Urothelium cell line (cell line): ENCODE results near the gene ZZZ3.
"Not testable (repeated sequence)": the region's sequence is repeated elsewhere in the genome, so short reads cannot be mapped to it uniquely, and the experiment has no call there.

Experiments used
- DNase-seq: peaks from one replicate; pipeline ENCODE4 v3.0.0; 2011; ENCODE audit warnings: low spot score, mixed read lengths
- FAIRE-seq: peaks from 2 replicates; lab custom pipeline; 2011; peaks lifted over from hg19 to GRCh38; lab: Jason Lieb, UNC

ZZZ3 gene

GRCh38 chr1:77682460-77683159, at the start of gene ZZZ3:
ZZZ3 (minus strand) TSS chr1:77682658; CDS start chr1:77633354, 49,304 bp downstream.
- FAIRE-seq (no peak), DNase-seq (peak; percentile 91)

DNA sequence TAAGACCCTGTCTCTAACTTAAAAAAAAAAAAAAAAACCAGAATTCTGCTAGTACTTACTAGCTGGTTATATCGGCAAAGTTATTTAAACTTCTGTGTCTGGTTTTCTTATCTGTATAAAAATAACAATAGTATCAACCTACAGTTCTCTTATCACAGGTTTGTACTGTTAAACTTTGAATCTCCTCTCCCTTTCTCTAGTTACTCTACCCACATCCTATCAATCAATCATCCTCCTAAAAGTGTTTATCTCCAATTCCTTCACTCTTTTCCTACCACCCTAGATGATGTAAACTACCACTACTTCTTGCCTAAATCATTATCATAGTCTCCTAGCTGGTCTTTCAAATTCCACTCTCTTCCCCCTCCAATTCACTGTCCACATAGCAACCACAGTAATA, 49.6 kb upstream of the ZZZ3 start:
- DNase-seq (no peak), FAIRE-seq (no peak)

- DNase-seq: no peak
- FAIRE-seq: no peak
Observed at GRCh38 chr1:77725706-77726105, 43.2 kb upstream of the ZZZ3 start.

- no peak for FAIRE-seq
Observed at GRCh38 chr1:77718181-77718580, 35.7 kb upstream of the ZZZ3 start.

DNA sequence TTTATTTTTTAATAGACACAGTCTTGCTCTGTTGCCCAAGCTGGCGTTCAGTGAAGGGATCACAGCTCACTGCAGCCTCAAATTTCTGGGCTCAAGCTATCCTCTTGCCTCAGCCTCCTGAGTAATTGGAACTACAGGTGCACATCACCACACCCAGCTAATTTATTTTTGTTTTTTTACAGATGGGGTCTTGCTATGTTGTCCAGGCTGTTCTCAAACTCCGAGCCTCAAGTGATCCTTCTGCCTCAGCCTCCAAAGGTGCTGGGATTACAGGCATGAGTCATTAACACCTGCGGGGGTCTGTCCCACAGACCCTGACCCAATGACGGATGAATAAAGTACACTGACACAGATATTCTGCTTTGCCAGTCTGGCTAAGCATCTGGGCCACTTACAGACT, 33.6 kb upstream of the ZZZ3 start:
- FAIRE-seq (no peak), DNase-seq (no peak)

More at GRCh38 chr1:77718181-77718580, 35.7 kb upstream of the ZZZ3 start:
- DNase-seq: no peak

- FAIRE-seq: no peak
Observed at GRCh38 chr1:77709727-77710126, 27.3 kb upstream of the ZZZ3 start.

GRCh38 chr1:77706321-77706720, 23.9 kb upstream of the ZZZ3 start:
- no peak for FAIRE-seq
- DNase-seq: no peak

More at GRCh38 chr1:77709727-77710126, 27.3 kb upstream of the ZZZ3 start:
- no peak for DNase-seq

- FAIRE-seq (no peak), DNase-seq (no peak)
Observed at GRCh38 chr1:77704736-77705135, 22.3 kb upstream of the ZZZ3 start.

- DNase-seq, FAIRE-seq: not testable (repeated sequence)
Observed at GRCh38 chr1:77699673-77700072, 17.2 kb upstream of the ZZZ3 start.

DNA sequence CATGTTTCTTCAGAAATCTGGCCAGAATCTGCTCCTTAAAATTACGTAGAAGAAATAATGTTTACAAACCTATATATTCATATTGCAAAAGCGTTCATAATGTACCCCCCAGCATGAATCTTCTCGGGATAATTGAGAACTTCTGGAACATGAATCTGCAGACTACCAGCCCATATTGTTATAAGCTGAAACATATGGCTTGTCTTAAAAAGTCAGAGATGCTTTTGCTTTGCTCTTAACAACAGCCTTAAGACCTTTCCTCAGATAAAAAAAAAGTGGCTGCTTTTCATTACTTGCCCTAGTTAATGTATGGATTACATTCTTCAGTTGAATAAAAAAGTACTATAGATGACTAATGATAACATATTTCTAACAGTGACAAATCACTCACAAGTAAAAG, 15.0 kb upstream of the ZZZ3 start:
- FAIRE-seq (no peak), DNase-seq (no peak)

- DNase-seq (no peak), FAIRE-seq (no peak)
Observed at GRCh38 chr1:77688939-77689338, 6.5 kb upstream of the ZZZ3 start.

- DNase-seq (no peak), FAIRE-seq (no peak)
Observed at GRCh38 chr1:77687519-77687906, 5.1 kb upstream of the ZZZ3 start.

DNA sequence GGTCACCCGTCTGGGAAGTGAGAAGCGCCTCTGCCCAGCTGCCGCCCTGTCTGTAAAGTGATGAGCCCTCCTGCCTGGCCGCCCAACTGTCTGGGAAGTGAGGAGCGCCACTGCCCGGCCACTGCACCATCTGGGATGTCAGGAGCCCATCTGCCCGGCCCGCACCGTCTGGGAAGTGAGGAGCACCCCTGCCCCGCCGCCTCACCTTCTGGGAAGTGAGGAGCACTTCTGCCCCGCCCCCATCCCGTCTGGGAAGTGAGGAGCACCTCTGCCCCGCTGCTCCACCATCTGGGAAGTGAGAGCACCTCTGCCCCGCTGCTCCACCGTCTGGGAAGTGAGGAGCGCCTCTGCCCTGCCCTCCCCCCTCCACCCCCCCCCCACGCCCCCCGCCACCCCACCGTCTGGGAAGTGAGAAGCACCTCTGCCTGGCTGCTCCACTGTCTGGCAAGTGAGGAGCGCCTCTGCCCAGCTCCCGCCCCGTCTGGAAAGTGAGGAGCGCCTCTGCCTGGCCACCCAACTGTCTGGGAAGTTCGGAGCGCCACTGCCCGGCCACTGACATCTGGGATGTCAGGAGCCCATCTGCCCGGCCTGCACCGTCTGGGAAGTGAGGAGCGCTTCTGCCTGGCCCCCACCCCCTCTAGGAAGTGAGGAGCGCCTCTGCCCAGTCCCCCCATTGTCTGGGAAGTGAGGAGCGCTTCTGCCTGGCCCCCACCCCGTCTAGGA, 4.5 kb upstream of the ZZZ3 start:
- FAIRE-seq: no peak
- no peak for DNase-seq

GRCh38 chr1:77683160-77684148, 996 bp upstream of the ZZZ3 start:
- FAIRE-seq: peak; percentile 48
- DNase-seq: peak; percentile 93

DNA sequence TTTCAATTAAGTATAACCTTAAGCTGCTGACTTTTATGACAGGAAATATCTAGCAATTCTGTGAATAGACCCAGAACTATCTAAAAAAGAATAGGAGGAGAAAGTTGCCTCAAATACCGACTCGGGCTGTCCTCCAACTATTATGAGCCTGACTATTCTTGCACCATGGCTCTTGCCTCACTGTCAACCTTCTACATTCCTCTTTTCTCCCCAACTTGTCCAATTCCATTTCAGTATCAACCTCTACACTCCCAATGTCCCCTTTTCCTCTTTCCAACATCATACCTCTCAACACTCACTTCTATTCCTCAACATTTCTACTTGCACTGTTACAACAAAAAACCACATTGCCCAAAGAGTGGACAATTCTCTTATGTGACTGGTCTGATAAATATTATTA, 2.3 kb downstream of the ZZZ3 start:
- DNase-seq (no peak), FAIRE-seq (no peak)

DNA sequence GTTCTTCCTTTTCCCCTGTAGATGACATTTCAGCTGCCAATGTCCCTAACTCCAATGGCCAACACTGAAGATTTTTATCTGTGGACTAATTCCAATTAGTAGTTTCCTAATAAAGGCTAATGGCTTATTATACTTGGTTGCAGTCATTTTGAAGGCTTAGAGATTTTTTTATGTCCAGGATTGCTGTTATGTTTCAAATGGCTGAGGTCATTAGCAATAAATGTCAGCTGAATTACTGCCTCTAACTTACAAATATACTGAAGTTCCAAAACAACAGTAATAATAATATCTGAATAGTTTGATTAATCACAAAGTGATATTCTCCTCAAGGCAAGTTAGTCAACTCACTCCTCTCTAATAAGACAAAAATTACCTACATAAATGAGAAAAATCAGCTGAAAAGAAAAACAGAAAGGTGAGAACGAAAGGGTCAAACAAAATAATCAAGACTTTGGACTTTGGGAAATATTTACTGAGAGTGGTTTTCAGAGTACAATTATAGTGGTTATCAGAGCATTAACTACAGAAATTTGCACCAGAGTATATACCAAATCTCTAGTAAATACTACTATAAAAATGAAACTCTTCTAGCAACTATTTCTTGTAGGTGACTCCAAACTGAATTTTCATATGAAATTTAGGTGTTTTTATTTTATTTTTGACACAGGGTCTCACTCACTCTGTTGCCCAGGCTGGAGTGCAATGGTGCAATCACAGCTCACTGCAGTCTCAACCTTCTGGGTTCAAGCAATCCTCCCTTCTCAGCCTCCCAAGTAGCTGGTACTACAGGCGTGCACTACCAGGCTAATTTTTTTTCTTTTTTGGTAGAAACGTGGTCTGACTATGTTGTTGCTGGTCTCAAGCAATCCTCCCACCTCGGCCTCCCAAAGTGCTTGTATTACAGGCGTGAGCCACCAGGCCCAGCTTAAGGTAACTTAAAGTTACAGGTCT, 3.5 kb downstream of the ZZZ3 start:
- no peak for DNase-seq
- no peak for FAIRE-seq

GRCh38 chr1:77674807-77675206, 7.7 kb downstream of the ZZZ3 start:
- not testable (repeated sequence) for DNase-seq, FAIRE-seq

DNA sequence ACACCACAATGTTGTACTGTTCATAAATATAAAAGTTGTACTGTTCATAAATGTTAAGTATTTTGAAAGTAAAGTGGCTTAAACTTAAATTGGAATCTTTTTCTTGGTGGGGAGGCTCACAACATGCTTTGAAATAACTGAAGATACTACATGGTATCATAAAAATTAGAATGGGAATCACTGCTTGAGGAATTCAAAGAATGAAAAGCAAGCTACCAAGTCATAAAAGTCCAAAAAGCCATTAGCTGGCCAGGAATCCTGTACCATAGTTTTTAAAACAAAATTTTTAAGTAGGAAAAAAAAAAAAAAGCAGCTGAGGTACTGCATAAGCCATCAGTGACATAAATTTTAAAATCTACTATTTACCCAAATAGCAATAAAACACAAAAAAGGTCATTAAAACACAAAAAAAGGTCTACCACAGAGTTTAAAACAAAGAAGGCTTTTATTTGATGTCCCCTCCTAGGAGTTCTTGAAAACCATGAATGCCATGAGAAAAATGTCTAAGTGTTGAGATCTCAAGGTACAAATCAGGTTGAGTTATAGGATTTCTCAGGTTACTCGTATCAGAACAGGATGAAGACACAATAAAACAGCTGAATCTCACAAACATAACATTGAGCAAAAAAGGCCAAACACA, 8.6 kb downstream of the ZZZ3 start:
- FAIRE-seq: no peak
- DNase-seq: no peak

DNA sequence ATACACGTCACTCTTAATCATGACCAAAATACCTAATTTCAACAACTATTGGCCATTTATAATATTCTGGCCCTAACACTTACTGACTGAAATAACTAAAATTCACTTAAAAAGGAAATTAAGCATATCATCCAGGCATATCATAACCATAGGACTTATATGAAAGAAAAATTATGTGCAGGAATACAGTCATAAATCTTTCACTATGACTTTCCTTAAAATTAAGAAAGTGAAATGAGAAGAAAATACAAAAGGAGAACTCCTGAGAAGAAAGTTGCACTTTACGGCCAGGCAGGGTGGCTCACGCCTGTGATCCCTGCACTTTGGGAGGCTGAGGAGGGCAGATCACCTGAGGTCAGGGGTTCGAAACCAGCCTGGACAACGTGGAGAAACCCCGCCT, 9.4 kb downstream of the ZZZ3 start:
- no peak for FAIRE-seq
- no peak for DNase-seq

- DNase-seq: no peak
- no peak for FAIRE-seq
Observed at GRCh38 chr1:77672374-77672773, 10.1 kb downstream of the ZZZ3 start.
